IPS-20b (cell line): Measurements from ENCODE around the gene SDCCAG8.

Source experiments
- H3K27ac ChIP-seq: one replicate; pipeline ENCODE4 v1.5.1; 2013; ENCODE audit warnings: low read length
- H3K27me3 ChIP-seq: 2 replicates; pipeline ENCODE4 v1.6.1; 2013; ENCODE audit warnings: mild to moderate bottlenecking, low read length, inconsistent platforms; ENCODE audit not compliant: insufficient read depth
- H3K36me3 ChIP-seq: 2 replicates; pipeline ENCODE4 v1.6.1; 2013; ENCODE audit warnings: low read depth, mild to moderate bottlenecking, inconsistent platforms, low read length, moderate library complexity; ENCODE audit not compliant: insufficient read depth
- H3K4me1 ChIP-seq: 2 replicates; pipeline ENCODE4 v1.6.1; 2013; ENCODE audit warnings: mild to moderate bottlenecking, control low read depth, inconsistent platforms, low read length, moderate library complexity; ENCODE audit not compliant: insufficient read depth
- H3K4me3 ChIP-seq: 2 replicates; pipeline ENCODE4 v1.5.1; 2013; ENCODE audit warnings: mild to moderate bottlenecking, low read length, inconsistent platforms
- H3K9ac ChIP-seq: 2 replicates; pipeline ENCODE4 v1.6.1; 2013; ENCODE audit warnings: low read depth, mild to moderate bottlenecking, inconsistent platforms, low read length, moderate library complexity
- H3K9me3 ChIP-seq: 2 replicates; pipeline ENCODE4 v1.6.1; 2013; ENCODE audit warnings: mild to moderate bottlenecking, low read depth, low read length, inconsistent platforms; ENCODE audit not compliant: insufficient read depth

Gene SDCCAG8

GRCh38 chr1:243483952-243484351, 228.1 kb downstream of the SDCCAG8 start:
- H3K36me3 ChIP-seq, result no peaks in the 10 kb centered on the region
- peak overlapping the region; percentile 65; the same call in 1 of the 2 replicates for H3K9ac ChIP-seq
- peaks cover 9% of the 10 kb centered on the region; the same call in 1 of the 2 replicates for H3K4me1 ChIP-seq
- H3K27ac ChIP-seq, result no peak overlapping the region
- H3K4me3 ChIP-seq, result peak overlapping the region; percentile 65; the same call in 1 of the 2 replicates
- H3K9me3 ChIP-seq, result no peaks in the 10 kb centered on the region
- H3K27me3 ChIP-seq, result peaks cover 13% of the 10 kb centered on the region

DNA sequence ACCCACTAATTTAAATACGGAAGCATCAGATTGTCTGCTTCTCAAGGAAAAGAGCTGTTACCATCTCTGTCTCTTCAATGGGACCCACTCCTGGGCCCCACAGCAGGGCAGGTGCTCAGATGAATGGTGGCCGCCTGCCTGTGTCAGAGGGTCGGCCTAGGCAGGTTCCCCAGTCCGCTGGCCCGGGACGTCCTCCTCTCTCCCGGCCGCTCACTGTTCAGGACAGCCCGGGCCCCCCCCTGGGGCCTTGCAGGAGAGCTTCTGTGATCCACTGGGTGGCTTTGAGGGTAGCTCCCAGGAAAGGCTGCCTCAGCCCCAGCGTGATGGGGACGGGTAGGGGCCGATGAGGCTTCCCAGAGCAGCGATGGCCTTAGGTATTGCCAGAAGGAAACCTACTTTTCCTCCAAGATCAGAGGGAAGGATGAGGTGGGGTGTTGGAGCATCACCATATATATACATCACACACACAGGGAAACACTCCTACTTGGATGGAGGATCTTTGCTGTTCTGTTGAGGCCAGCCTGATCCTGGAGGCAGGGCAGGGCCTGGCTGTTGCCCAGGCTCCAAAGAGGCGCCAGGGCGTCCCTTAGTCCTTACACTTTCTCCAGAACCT, 231.3 kb downstream of the SDCCAG8 start:
- Histone ChIP-seq H3K4me3 (no peak overlapping the region), H3K9me3 (no peaks in the 10 kb centered on the region), H3K27ac (no peak overlapping the region), H3K27me3 (peaks cover 8% of the 10 kb centered on the region), H3K36me3 (no peaks in the 10 kb centered on the region), H3K9ac (no peak overlapping the region), H3K4me1 (peaks cover 29% of the 10 kb centered on the region)

DNA sequence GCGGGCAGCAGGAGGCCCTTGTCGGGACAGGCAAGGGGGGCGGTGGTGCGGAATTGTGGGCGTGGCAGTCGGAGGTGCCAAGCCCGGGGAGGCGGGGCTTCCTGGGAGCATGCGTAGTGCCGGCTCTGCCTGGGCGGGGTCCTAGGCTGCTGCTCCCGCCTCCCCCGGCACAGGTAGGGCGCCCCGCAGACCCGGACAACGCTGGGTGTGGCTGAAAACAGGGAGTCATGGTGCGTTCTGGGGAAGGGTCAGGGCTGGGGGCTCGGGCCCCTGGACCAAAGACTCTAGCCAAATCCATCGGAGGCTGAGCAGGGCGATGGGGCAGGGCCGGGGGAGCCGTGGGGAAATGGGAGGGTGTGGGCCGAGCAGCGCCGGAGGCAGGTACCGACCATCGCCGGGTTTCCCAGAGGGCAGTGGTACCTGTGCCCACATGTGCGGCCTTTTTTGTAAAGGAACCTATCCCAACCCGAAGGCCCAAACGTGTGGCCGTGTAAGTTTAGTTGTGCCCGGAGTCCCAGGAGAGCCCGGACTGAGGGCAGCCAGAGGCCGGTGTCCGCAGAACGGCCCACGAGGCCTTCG, 231.9 kb downstream of the SDCCAG8 start:
- no peak overlapping the region for H3K4me3 ChIP-seq
- no peaks in the 10 kb centered on the region for H3K36me3 ChIP-seq
- H3K9me3 ChIP-seq, result no peaks in the 10 kb centered on the region
- peaks cover 2% of the 10 kb centered on the region for H3K27me3 ChIP-seq
- peaks cover 26% of the 10 kb centered on the region for H3K4me1 ChIP-seq
- H3K9ac ChIP-seq, result no peak overlapping the region
- no peak overlapping the region for H3K27ac ChIP-seq

DNA sequence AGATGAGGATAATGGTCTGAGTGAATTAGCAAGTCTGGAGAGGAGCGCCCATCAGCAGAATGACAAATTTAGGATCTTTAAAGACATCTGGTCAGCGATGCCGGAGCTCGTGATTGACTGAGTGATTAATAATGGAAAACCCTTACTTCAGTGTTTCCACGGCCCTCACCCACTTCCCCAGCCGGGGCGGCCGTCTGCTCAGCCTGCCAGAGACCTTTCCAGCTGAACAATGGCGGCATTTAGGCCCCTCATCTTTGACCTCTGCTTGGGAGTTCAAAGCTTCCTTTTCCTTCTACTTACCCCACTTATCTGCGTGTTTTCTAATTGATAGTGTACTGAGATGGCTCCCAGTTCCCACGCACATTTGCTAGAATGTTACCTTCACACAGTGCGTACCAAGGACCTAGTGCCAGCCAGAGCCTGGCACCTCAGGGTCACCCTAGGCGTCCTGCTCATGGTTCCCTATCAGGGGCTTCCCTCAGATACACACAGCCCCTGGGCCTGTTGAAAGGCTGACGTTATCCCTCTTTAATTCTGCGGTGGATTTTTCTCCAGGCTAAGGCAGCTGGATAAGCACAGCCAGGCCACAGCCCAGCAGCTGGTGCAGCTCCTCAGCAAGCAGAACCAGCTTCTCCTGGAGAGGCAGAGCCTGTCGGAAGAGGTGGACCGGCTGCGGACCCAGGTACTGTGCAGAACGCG, 232.8 kb downstream of the SDCCAG8 start:
- Histone ChIP-seq H3K27ac (peak overlapping the region; percentile 30), H3K27me3 (no peaks in the 10 kb centered on the region; the same call in 1 of the 2 replicates), H3K9ac (peak overlapping the region; percentile 74; the same call in 1 of the 2 replicates), H3K4me3 (no peak overlapping the region), H3K36me3 (no peaks in the 10 kb centered on the region), H3K4me1 (peaks cover 30% of the 10 kb centered on the region), H3K9me3 (no peaks in the 10 kb centered on the region)

GRCh38 chr1:243489158-243489527, 233.3 kb downstream of the SDCCAG8 start:
- Histone ChIP-seq H3K4me3 (no peak overlapping the region), H3K36me3 (no peaks in the 10 kb centered on the region), H3K27me3 (no peaks in the 10 kb centered on the region), H3K9ac (peak overlapping the region; percentile 74; the same call in 1 of the 2 replicates), H3K9me3 (no peaks in the 10 kb centered on the region), H3K4me1 (peaks cover 32% of the 10 kb centered on the region), H3K27ac (peak overlapping the region; percentile 30)

DNA sequence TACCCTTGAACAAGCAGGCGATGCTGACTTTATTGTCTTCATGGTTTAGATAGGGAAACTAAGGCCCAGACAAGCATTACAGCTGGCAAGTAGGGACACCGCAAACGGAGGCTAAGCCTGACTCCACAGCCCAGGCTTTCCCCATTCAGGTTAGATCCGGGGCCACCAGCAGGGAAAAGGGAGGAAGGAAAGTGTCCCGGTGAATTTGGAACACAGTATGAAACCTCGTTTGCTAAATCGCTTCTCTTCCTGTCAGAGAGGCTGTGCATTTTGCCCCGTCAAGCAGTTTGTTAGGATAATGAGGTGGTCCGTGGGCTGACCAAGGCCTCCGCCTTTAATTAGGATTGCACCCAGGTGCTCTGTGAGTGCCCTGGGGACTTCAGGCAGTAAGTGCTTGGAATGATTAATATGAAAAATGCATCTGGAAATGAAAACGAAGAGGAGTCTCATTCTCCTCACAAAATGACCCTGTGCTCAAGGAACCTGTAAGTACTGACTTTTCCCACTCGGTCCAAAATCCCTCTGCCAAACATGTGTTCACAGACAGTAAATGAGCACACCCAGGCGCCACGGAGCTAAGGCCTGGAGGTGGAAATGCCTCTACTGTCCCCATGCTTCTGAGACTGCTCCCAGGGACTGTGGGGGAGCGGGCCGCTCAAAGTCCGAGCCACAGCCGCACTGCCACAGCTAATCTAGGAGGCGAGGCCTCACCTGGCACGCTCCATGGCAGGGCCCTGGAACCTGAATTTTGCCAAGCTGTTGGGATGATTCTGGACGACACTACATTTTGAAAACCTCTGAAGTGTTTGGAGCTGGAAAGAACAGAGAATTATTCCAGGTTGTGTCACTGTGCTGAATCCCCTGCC, 234.1 kb downstream of the SDCCAG8 start:
- Histone ChIP-seq H3K9me3 (no peaks in the 10 kb centered on the region), H3K27me3 (no peaks in the 10 kb centered on the region), H3K27ac (peak overlapping the region; percentile 90), H3K4me1 (peaks cover 32% of the 10 kb centered on the region), H3K9ac (peak overlapping the region; percentile 74; the same call in 1 of the 2 replicates), H3K36me3 (no peaks in the 10 kb centered on the region), H3K4me3 (no peak overlapping the region)

DNA sequence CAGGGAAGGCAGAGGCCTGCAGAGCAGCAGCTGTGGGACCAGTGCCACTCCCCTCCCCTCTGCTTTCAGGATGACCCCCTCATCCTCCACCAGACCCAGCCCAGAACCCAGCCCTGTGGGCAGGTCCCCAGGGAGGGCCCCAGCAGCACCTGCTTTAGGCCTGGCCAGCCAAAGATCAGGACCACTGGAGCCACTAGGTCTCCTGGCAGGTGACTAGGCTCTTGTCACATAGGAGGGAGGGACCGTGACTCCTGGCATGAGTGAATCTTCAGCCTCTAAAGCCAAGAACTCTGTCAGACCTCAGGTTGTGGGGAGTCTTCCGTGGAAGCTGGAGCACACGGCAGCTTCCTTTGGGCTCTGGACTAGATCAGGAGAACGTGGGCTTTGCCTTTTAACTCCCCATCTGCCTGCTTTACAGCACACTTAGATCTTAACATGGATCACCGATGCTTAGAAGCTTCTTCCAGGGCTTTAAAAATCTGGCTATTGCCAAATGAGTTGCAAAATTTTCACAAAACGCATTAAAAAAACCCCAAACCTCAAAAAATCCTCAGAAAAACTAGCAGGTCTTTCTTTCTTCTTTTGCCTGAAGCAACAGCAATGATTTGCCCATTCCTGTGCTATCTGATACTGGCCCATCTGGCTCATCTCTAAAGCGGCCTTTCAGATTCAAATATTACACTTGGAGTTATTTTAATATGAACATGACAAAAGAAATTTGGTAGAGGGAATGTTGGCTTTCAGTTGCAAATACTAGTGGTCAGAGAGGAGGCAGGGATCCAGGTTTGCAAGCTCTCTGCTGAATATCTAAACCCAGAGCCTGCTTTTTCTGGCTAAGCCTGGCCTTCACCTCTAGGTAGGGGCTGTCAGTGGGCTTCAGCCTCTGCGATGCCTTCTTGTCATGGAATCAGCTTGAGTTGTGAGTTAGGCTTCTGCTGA, 235.2 kb downstream of the SDCCAG8 start:
- H3K9ac ChIP-seq, result peak overlapping the region; percentile 74; the same call in 1 of the 2 replicates
- H3K4me1 ChIP-seq, result peaks cover 32% of the 10 kb centered on the region
- H3K27ac ChIP-seq, result peak overlapping the region; percentile 90
- no peaks in the 10 kb centered on the region for H3K36me3 ChIP-seq
- no peaks in the 10 kb centered on the region for H3K9me3 ChIP-seq
- H3K4me3 ChIP-seq, result peak overlapping the region; percentile 8; the same call in 1 of the 2 replicates
- H3K27me3 ChIP-seq, result no peaks in the 10 kb centered on the region

DNA sequence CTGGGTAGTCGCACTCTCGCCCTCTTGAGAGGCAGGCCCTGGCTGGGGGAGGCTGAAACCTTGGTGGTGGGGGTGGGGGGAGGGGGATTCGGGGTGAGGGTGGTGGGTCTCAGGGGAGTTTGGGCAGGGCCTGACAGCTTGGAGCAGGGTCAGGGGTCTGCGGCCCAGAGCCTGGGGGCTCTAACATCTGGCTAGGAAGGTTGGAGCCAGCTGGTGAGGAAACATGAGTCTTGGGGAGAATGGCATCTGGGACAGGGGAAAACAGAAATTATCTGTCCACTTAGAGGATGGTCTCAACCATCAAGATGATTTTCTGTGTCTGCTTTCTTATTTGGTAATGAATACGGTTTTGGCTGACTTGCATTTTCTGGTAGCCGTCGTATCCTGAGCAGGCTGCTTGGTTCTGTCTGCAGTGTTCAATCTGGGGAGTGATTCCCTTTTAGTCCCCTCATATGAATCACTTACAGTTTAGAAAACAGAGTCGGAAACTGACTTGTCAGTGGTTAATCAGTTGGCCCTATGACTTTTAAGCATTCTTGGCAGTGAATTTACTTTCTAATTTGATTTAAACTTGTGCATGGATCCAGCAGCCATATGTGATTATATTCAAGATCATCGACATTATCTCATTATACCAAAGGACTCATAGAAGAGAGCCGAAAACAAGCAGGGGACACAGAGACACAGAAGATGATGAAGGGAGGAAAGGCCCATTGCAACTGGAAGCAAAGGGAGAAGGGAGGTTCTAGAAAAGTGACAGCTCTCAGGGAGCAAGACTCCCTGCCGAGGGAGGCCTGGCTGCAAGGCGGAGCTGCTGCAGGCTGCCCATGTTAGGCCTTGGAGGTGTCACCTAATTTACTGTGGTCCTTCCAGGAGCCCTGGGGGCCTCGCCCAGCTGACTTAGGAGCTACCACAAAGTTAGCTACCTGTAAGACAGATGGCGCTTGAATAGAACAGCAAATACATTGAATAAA, 237.6 kb downstream of the SDCCAG8 start:
- Histone ChIP-seq H3K9me3 (no peaks in the 10 kb centered on the region), H3K27me3 (no peaks in the 10 kb centered on the region), H3K4me1 (peaks cover 32% of the 10 kb centered on the region), H3K9ac (no peak overlapping the region), H3K27ac (no peak overlapping the region), H3K4me3 (no peak overlapping the region), H3K36me3 (no peaks in the 10 kb centered on the region)

DNA sequence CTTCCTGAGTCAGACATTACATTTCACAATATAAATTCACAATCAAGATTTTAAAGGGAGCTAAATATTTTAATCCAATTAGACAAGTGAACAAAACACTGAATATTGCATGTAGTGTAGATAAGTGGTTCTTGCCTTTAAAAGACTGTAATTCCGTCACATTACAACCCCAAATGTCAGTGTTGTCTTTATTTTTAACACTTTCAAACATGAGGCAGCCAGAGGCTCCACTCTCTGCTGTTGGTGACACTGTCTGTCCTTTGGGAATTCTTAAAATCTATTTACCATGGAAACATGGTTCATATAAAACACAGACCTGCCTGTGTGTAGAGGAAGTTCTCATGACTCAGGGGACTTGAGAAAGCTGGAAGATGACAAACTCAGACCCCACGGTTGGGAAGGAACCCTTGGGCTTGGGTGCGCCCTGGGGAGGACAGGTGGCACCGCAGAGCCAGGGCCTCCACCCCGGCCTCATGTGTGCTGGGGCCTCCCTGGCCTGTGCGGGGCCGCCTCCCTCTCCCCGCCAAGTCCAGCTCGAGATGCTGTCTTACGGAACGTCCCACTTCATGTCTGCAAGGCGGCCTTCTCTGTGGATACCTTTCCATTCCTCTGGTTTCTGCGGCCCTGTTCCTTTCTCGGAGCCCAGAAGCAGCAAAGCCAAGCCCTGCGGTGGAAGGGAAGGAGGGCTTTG, 239.0 kb downstream of the SDCCAG8 start:
- no peaks in the 10 kb centered on the region for H3K9me3 ChIP-seq
- no peak overlapping the region for H3K9ac ChIP-seq
- no peak overlapping the region for H3K4me3 ChIP-seq
- H3K27me3 ChIP-seq, result no peaks in the 10 kb centered on the region
- no peak overlapping the region for H3K27ac ChIP-seq
- no peaks in the 10 kb centered on the region for H3K36me3 ChIP-seq
- H3K4me1 ChIP-seq, result peaks cover 26% of the 10 kb centered on the region
